Nephron (organoid): ENCODE measurements around the gene NLRP12.
A peak's percentile ranks its signal among the peaks of the same experiment; 100 is the strongest.
"Not testable (repeated sequence)": the region's sequence is repeated elsewhere in the genome, so short reads cannot be mapped to it uniquely, and the experiment has no call there.

ENCODE experiments used
- H3K27ac Mint-ChIP-seq, 3 experiments: 2 replicates each; pipeline ENCODE4 v1.8.0; 2020; ENCODE audit warnings: mixed read lengths in 3 of 3, mild to moderate bottlenecking in 2 of 3, moderate library complexity in 1 of 3
- H3K27me3 Mint-ChIP-seq: 2 replicates; pipeline ENCODE4 v1.8.0; 2021; ENCODE audit warnings: low read depth, mild to moderate bottlenecking, moderate library complexity, mixed read lengths
- H3K36me3 Mint-ChIP-seq: 2 replicates; pipeline ENCODE4 v1.8.0; 2020; ENCODE audit warnings: low read depth, mixed read lengths
- H3K4me1 Mint-ChIP-seq: 2 replicates; pipeline ENCODE4 v1.8.0; 2020; ENCODE audit warnings: mixed read lengths
- H3K4me3 Mint-ChIP-seq, 3 experiments: 2 replicates each; pipeline ENCODE4 v1.8.0; 2020; ENCODE audit warnings: mild to moderate bottlenecking in 3 of 3, mixed read lengths in 3 of 3, moderate library complexity in 2 of 3
- H3K9me3 Mint-ChIP-seq: 2 replicates; pipeline ENCODE4 v1.8.0; 2020; ENCODE audit warnings: mixed read lengths
- CTCF ChIP-seq, 3 experiments: fragments of 200-600 bp; sonication (generic); IDR thresholded peaks; one replicate each; pipeline ENCODE4 v1.5.0; 2021; ENCODE audit warnings: antibody characterized with exemption in 3 of 3; ENCODE audit not compliant: unreplicated experiment in 3 of 3

NLRP12 gene

GRCh38 chr19:53824134-53824611, at the start of gene NLRP12:
TSS of gene NLRP12 (minus strand) at chr19:53824314. CDS start at chr19:53824174, 140 bp downstream.
- Mint-ChIP-seq H3K27me3 (peaks cover 16% of the 10 kb centered on the region), H3K27ac (no peak within 1 kb of the TSS), H3K36me3 (no peaks in the 10 kb centered on the region), H3K4me3 (no peak within 1 kb of the TSS), H3K9me3 (no peaks in the 10 kb centered on the region), H3K4me1 (peaks cover 5% of the 10 kb centered on the region)
- TF ChIP-seq CTCF (IDR thresholded peaks at IDR 0.05; ENCODE audit: unreplicated experiment in 3 of 3): no peak

- peak overlapping the region; percentile 17 to 51 (median 43) for H3K4me3 Mint-ChIP-seq
- peaks cover 44% of the 10 kb centered on the region for H3K36me3 Mint-ChIP-seq
- no peak for TF ChIP-seq CTCF (IDR thresholded peaks at IDR 0.05; ENCODE audit: unreplicated experiment in 3 of 3)
- H3K4me1 Mint-ChIP-seq: peaks cover 46% of the 10 kb centered on the region
- no peaks in the 10 kb centered on the region for H3K9me3 Mint-ChIP-seq
- H3K27me3 Mint-ChIP-seq: no peaks in the 10 kb centered on the region
- peak overlapping the region in 1 of 3 experiments; percentile 28 for H3K27ac Mint-ChIP-seq
These were observed 48.6 kb upstream of the NLRP12 start for GRCh38 chr19:53872762-53873161.

GRCh38 chr19:53871454-53871853, 47.3 kb upstream of the NLRP12 start:
- Mint-ChIP-seq H3K9me3 (no peaks in the 10 kb centered on the region), H3K4me3 (peak overlapping the region; percentile 43 to 86 (median 81)), H3K27me3 (no peaks in the 10 kb centered on the region), H3K36me3 (peaks cover 36% of the 10 kb centered on the region), H3K27ac (peak overlapping the region; percentile 1 to 43 (median 41)), H3K4me1 (peaks cover 45% of the 10 kb centered on the region)
- no peak for TF ChIP-seq CTCF (IDR thresholded peaks at IDR 0.05; ENCODE audit: unreplicated experiment in 3 of 3)

GRCh38 chr19:53870485-53870844, 46.4 kb upstream of the NLRP12 start:
- H3K9me3 Mint-ChIP-seq: no peaks in the 10 kb centered on the region
- H3K4me1 Mint-ChIP-seq: peaks cover 43% of the 10 kb centered on the region
- peak overlapping the region; percentile 81 to 86 (median 83) for H3K4me3 Mint-ChIP-seq
- H3K36me3 Mint-ChIP-seq: peaks cover 29% of the 10 kb centered on the region
- no peak for TF ChIP-seq CTCF (IDR thresholded peaks at IDR 0.05; ENCODE audit: unreplicated experiment in 3 of 3)
- no peaks in the 10 kb centered on the region for H3K27me3 Mint-ChIP-seq
- H3K27ac Mint-ChIP-seq: peak overlapping the region; percentile 41 to 70 (median 65)

- not testable (repeated sequence) for H3K27me3 Mint-ChIP-seq, H3K9me3 Mint-ChIP-seq
- Mint-ChIP-seq H3K4me3 (peak overlapping the region; percentile 99 to 100 (median 100)), H3K27ac (peak overlapping the region; percentile 59 to 99 (median 65)), H3K36me3 (peaks cover 29% of the 10 kb centered on the region), H3K4me1 (peaks cover 43% of the 10 kb centered on the region)
These were observed 45.8 kb upstream of the NLRP12 start for GRCh38 chr19:53869805-53870484.

GRCh38 chr19:53868892-53869804, 45.0 kb upstream of the NLRP12 start:
- H3K27ac Mint-ChIP-seq: peak overlapping the region; percentile 44 to 99 (median 97)
- no peaks in the 10 kb centered on the region for H3K27me3 Mint-ChIP-seq
- TF ChIP-seq CTCF (IDR thresholded peaks at IDR 0.05; ENCODE audit: unreplicated experiment in 3 of 3): peak; percentile 20 to 33 (median 30)
- H3K4me1 Mint-ChIP-seq: peaks cover 35% of the 10 kb centered on the region
- H3K36me3 Mint-ChIP-seq: peaks cover 21% of the 10 kb centered on the region
- no peaks in the 10 kb centered on the region for H3K9me3 Mint-ChIP-seq
- peak overlapping the region; percentile 99 to 100 (median 100) for H3K4me3 Mint-ChIP-seq
